Liver (tissue), 9 donors: Measurements from ENCODE around the gene SEPSECS. TPM values are rescaled to one million over a fixed set of nuclear protein-coding genes. Genes with fewer than 3 reads are reported as not detected.

Experiments
- DNase-seq: peaks from one replicate; pipeline ENCODE4 v3.0.0-alpha.2; 2017; ENCODE audit warnings: low spot score
- H3K27ac ChIP-seq, 2 donors: one replicate each; pipeline ENCODE4 v1.7.0; 2013; ENCODE audit warnings: inconsistent platforms in 2 of 2, low read length in 2 of 2, control low read depth in 1 of 2, low read depth in 1 of 2, mild to moderate bottlenecking in 1 of 2
- H3K27me3 ChIP-seq, 4 donors: one replicate each; pipeline versions ENCODE4 v1.6.1 to v1.7.0; 2013; ENCODE audit warnings: low read length in 3 of 4, inconsistent platforms in 1 of 4, mild to moderate bottlenecking in 1 of 4, moderate library complexity in 1 of 4; ENCODE audit not compliant: control insufficient read depth in 4 of 4, insufficient read depth in 4 of 4
- H3K36me3 ChIP-seq, 4 donors: one replicate each; pipeline versions ENCODE4 v1.6.1 to v1.7.0; 2013; ENCODE audit warnings: low read length in 3 of 4, mild to moderate bottlenecking in 3 of 4, low read depth in 1 of 4, moderate library complexity in 1 of 4; ENCODE audit not compliant: control insufficient read depth in 4 of 4, insufficient read depth in 3 of 4
- H3K4me1 ChIP-seq, 4 donors: one replicate each; pipeline versions ENCODE4 v1.6.1 to v1.7.0; 2013; ENCODE audit warnings: low read length in 3 of 4, mild to moderate bottlenecking in 3 of 4, moderate library complexity in 1 of 4; ENCODE audit not compliant: control insufficient read depth in 4 of 4, insufficient read depth in 4 of 4
- H3K4me3 ChIP-seq, 3 donors: one replicate each; pipeline versions ENCODE4 v1.6.1 to v1.7.0; 2013; ENCODE audit warnings: low read length in 3 of 3, control low read depth in 1 of 3, low read depth in 1 of 3, mild to moderate bottlenecking in 1 of 3
- H3K9ac ChIP-seq, 2 donors: one replicate each; pipeline ENCODE4 v1.7.0; 2013; ENCODE audit warnings: low read length in 2 of 2, mild to moderate bottlenecking in 2 of 2, moderate library complexity in 2 of 2, control low read depth in 1 of 2, low read depth in 1 of 2
- H3K9me3 ChIP-seq, 4 donors: one replicate each; pipeline versions ENCODE4 v1.6.1 to v1.7.0; 2013; ENCODE audit warnings: low read length in 3 of 4; ENCODE audit not compliant: control insufficient read depth in 4 of 4
- CTCF ChIP-seq: fragments of 150-350 bp; IDR thresholded peaks from 2 replicates; pipeline ENCODE4 v1.5.1; 2017; ENCODE audit warnings: improper control_type of control experiment, low read depth, low read length; ENCODE audit not compliant: missing input control
- EGR1 ChIP-seq, 2 donors: IDR thresholded peaks; 2 replicates each; pipeline ENCODE4 v1.6.1; 2016 to 2018; ENCODE audit warnings: antibody characterized with exemption in 2 of 2, low read depth in 2 of 2
- FOXA1 ChIP-seq: IDR thresholded peaks from 2 replicates; pipeline ENCODE4 v1.6.1; 2016; ENCODE audit warnings: antibody characterized with exemption
- FOXA2 ChIP-seq: IDR thresholded peaks from 2 replicates; pipeline ENCODE4 v1.6.1; 2016; ENCODE audit warnings: antibody characterized with exemption
- GABPA ChIP-seq, 2 donors: IDR thresholded peaks in 1 of 2; conservative IDR thresholded peaks in 1 of 2; 2 replicates each; pipeline ENCODE4 v1.6.1; 2016; ENCODE audit warnings: antibody characterized with exemption in 2 of 2, mild to moderate bottlenecking in 1 of 2, moderate library complexity in 1 of 2
- HNF4A ChIP-seq, 2 donors: conservative IDR thresholded peaks; 2 replicates each; pipeline ENCODE4 v1.6.1; 2016; ENCODE audit warnings: antibody characterized with exemption in 2 of 2, mild to moderate bottlenecking in 2 of 2
- HNF4G ChIP-seq: IDR thresholded peaks from 2 replicates; pipeline ENCODE4 v1.6.1; 2016; ENCODE audit warnings: antibody characterized with exemption
- JUND ChIP-seq, 2 donors: IDR thresholded peaks; 2 replicates each; pipeline ENCODE4 v1.6.1; 2016; ENCODE audit warnings: antibody characterized with exemption in 2 of 2
- MAX ChIP-seq: IDR thresholded peaks from 2 replicates; pipeline ENCODE4 v1.6.1; 2016; ENCODE audit warnings: antibody characterized with exemption
- NR2F2 ChIP-seq: IDR thresholded peaks from 2 replicates; pipeline ENCODE4 v1.6.1; 2016; ENCODE audit warnings: antibody characterized with exemption
- RAD21 ChIP-seq, 2 donors: IDR thresholded peaks; 2 replicates each; pipeline ENCODE4 v1.6.1; 2016; ENCODE audit warnings: antibody characterized with exemption in 2 of 2, mild to moderate bottlenecking in 2 of 2
- REST ChIP-seq: IDR thresholded peaks from 2 replicates; pipeline ENCODE4 v1.6.1; 2016; ENCODE audit warnings: antibody characterized with exemption, mild to moderate bottlenecking
- RXRA ChIP-seq, 2 donors: IDR thresholded peaks; 2 replicates each; pipeline ENCODE4 v1.6.1; 2017 to 2018; ENCODE audit warnings: antibody characterized with exemption in 2 of 2, mild to moderate bottlenecking in 1 of 2
- SP1 ChIP-seq: IDR thresholded peaks from 2 replicates; pipeline ENCODE4 v1.6.1; 2018; ENCODE audit warnings: antibody characterized with exemption, mild to moderate bottlenecking
- TAF1 ChIP-seq: conservative IDR thresholded peaks from 2 replicates; pipeline ENCODE4 v1.6.1; 2016; ENCODE audit warnings: antibody characterized with exemption, mild to moderate bottlenecking
- YY1 ChIP-seq: IDR thresholded peaks from 2 replicates; pipeline ENCODE4 v1.6.1; 2016; ENCODE audit warnings: antibody characterized with exemption, mild to moderate bottlenecking
- WGBS: extraction: QIAGEN DNeasy Blood & Tissue Kit; methylation state at CpG from one replicate; pipeline ENCODE4 v1.1.7; 2013; 5-methylcytosine and 5-hydroxymethylcytosine counted together
- polyA plus RNA-seq, 2 donors: library from polyadenylated mRNA; stranded (reverse) in 1 of 2; unstranded in 1 of 2; fragments of 200-250 nt in 1 of 2; fragments of >200 nt in 1 of 2; fragmentation: Nextera tagmentation in 1 of 2; extraction: Ambion mirVana in 1 of 2; gene quantifications; one replicate each; pipeline versions ENCODE4 v1.2.1 to v1.2.3, GENCODE V29; 2013 to 2015
- total RNA-seq, 2 donors: library from RNA; depleted of rRNA; stranded (reverse); fragments of >200 nt; gene quantifications; one replicate each; pipeline ENCODE4 v1.2.3, GENCODE V29; 2014
- TF ChIP-seq, protein P1 (sequence below): IDR thresholded peaks from 2 replicates; pipeline ENCODE4 v1.6.1; 2016; ENCODE audit warnings: antibody characterized with exemption
- TF ChIP-seq, protein P2 (sequence below): IDR thresholded peaks from 2 replicates; pipeline ENCODE4 v1.6.1; 2016; ENCODE audit warnings: antibody characterized with exemption
- donor health status: healthy.
- donor health status: healthy.
- donor health status: healthy.
- donor health status: healthy.
- donor health status: healthy.

SEPSECS gene
- total and polyA plus RNA-seq, 4 donors: 10.3 to 31.7 (median 13.2) TPM

DNA sequence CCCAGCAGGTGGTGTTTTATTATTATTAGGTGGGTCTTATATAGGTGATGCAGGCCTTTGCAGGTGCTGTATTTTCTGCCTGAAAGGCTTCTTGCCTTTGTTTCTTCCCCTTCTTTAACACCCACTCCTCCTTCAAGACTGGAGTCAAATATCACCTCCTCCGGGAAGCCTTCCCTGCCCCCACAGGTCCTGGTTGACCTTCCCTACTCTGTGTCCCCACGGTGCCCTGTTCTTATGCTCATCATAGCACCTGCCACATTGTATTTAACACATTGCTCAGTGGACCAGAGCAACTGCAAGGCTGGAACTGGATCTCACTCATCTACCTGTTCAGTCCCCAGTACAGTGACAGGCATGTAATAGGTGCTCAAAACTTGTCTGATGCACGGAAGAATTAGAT is 89.7 kb downstream of the SEPSECS start:
- H3K4me1 ChIP-seq: no peaks in the 10 kb centered on the region
- H3K9me3 ChIP-seq: peaks cover 0 to 1% (median 0%) of the 10 kb centered on the region in 4 donors
- no peaks in the 10 kb centered on the region for H3K36me3 ChIP-seq
- no peak overlapping the region for H3K4me3 ChIP-seq
- 81% methylated on average over 3 of the region's 3 CpGs for WGBS
- H3K27me3 ChIP-seq: peaks cover 0 to 4% (median 0%) of the 10 kb centered on the region in 4 donors
- H3K9ac ChIP-seq: no peak overlapping the region
- DNase-seq: no peak
- no peak overlapping the region for H3K27ac ChIP-seq
- TF ChIP-seq, protein P1, sequence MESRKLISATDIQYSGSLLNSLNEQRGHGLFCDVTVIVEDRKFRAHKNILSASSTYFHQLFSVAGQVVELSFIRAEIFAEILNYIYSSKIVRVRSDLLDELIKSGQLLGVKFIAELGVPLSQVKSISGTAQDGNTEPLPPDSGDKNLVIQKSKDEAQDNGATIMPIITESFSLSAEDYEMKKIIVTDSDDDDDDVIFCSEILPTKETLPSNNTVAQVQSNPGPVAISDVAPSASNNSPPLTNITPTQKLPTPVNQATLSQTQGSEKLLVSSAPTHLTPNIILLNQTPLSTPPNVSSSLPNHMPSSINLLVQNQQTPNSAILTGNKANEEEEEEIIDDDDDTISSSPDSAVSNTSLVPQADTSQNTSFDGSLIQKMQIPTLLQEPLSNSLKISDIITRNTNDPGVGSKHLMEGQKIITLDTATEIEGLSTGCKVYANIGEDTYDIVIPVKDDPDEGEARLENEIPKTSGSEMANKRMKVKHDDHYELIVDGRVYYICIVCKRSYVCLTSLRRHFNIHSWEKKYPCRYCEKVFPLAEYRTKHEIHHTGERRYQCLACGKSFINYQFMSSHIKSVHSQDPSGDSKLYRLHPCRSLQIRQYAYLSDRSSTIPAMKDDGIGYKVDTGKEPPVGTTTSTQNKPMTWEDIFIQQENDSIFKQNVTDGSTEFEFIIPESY: no peak
- TF ChIP-seq MAX (no peak), YY1 (no peak), FOXA1 (no peak), RXRA (IDR thresholded peaks at IDR 0.05) (no peak), JUND (IDR thresholded peaks at IDR 0.05) (no peak), FOXA2 (no peak), EGR1 (IDR thresholded peaks at IDR 0.05; ENCODE audit: low read depth in 2 of 2) (no peak), SP1 (no peak), RAD21 (IDR thresholded peaks at IDR 0.05) (no peak), TAF1 (no peak), NR2F2 (no peak), HNF4A (conservative IDR thresholded peaks at IDR 0.05) (no peak), GABPA (IDR thresholded peaks at IDR 0.05 in 1 of 2, conservative IDR thresholded peaks at IDR 0.05 in 1 of 2) (no peak), CTCF (no peak), HNF4G (no peak), REST (no peak)
- TF ChIP-seq, protein P2, sequence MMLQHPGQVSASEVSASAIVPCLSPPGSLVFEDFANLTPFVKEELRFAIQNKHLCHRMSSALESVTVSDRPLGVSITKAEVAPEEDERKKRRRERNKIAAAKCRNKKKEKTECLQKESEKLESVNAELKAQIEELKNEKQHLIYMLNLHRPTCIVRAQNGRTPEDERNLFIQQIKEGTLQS: no peak

Other genes with a start within 250 kb of the SEPSECS start
- gene CCDC149, start 247.4 kb downstream of the SEPSECS start, total RNA-seq: 10 to 100 TPM in 1 of 2 donors, 1 to 10 TPM in 1; 1.4 to 11.2 TPM
- gene CCDC149, start 247.4 kb downstream of the SEPSECS start, polyA plus RNA-seq: 1 to 10 TPM; 2.6 to 4.3 TPM
- under 1 TPM; 0.08 to 0.19 TPM for gene LGI2, start 129.5 kb downstream of the SEPSECS start, total RNA-seq
- under 1 TPM in 1 of 2 donors, not detected in 1; 0.05 TPM for gene LGI2, start 129.5 kb downstream of the SEPSECS start, polyA plus RNA-seq
- gene PI4K2B, start 73.6 kb upstream of the SEPSECS start, total RNA-seq: 10 to 100 TPM; 20.6 to 34.7 TPM
- 10 to 100 TPM; 12.3 to 18.2 TPM for gene PI4K2B, start 73.6 kb upstream of the SEPSECS start, polyA plus RNA-seq
- 1 to 10 TPM; 6.7 to 7.4 TPM for gene ZCCHC4, start 152.3 kb upstream of the SEPSECS start, total RNA-seq
- 1 to 10 TPM; 2.1 to 2.4 TPM for gene ZCCHC4, start 152.3 kb upstream of the SEPSECS start, polyA plus RNA-seq
- gene ANAPC4, start 216.8 kb upstream of the SEPSECS start, total RNA-seq: 10 to 100 TPM in 1 of 2 donors, 1 to 10 TPM in 1; 9.0 to 17.3 TPM
- gene ANAPC4, start 216.8 kb upstream of the SEPSECS start, polyA plus RNA-seq: 10 to 100 TPM in 1 of 2 donors, 1 to 10 TPM in 1; 5.7 to 13.0 TPM